Measurements from ENCODE around the gene DUSP9. TPM values are rescaled to one million over a fixed set of nuclear protein-coding genes. Genes with fewer than 3 reads are reported as not detected.

DUSP9 gene
- total RNA-seq, 1 experiment from 2014 or later: 2.4 TPM

DNA sequence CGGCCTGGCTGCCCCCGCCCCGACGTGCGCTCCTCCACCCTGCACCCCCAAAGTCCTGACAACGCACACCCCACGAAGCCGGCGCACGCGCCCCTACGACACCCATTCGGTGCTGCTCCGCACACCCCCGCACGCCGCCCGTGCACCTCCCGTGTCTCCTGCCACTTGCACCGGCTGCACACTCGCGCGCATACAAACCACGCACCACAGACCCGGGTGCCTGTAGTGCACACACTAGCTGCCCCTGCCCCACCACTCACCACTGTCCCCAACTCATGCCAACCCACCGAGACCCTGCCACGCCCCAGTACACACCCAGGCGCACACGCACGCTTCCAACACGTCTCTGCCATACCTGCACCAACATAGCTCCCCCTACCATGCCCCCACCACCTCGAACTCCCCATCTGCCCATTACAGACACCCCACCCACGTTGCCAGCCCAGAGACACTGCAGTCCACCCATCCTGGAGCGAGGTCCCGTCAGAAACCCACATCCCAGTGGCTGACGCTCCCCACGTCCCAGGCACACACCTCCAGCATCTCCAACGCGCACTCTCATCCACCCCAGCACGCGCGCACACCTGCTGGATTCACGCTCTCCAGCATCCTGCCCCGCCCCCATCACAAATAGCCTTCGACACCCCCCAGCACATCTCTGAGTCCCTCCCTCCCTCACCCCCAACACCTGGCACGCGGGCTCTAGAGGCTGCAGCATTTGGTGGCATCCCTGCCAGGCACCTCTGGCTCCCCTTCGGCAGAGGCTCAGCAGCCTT, 4.2 kb upstream of the DUSP9 start:
- TF ChIP-seq, protein P1, sequence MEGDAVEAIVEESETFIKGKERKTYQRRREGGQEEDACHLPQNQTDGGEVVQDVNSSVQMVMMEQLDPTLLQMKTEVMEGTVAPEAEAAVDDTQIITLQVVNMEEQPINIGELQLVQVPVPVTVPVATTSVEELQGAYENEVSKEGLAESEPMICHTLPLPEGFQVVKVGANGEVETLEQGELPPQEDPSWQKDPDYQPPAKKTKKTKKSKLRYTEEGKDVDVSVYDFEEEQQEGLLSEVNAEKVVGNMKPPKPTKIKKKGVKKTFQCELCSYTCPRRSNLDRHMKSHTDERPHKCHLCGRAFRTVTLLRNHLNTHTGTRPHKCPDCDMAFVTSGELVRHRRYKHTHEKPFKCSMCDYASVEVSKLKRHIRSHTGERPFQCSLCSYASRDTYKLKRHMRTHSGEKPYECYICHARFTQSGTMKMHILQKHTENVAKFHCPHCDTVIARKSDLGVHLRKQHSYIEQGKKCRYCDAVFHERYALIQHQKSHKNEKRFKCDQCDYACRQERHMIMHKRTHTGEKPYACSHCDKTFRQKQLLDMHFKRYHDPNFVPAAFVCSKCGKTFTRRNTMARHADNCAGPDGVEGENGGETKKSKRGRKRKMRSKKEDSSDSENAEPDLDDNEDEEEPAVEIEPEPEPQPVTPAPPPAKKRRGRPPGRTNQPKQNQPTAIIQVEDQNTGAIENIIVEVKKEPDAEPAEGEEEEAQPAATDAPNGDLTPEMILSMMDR (conservative IDR thresholded peaks at IDR 0.05): no peak
- peaks cover 8 to 12% of the 10 kb centered on the region in 2 experiments for H3K4me1 Mint-ChIP-seq
- Histone ChIP-seq H3K9me3 (ENCODE audit: control insufficient read depth, low read depth, low read length) (peaks cover 39% of the 10 kb centered on the region), H2BK5ac (ENCODE audit: insufficient read length, low read length) (no peak overlapping the region), H3K23ac (ENCODE audit: insufficient read length, low read depth, low read length) (no peak overlapping the region), H3K79me1 (ENCODE audit: insufficient read depth, low read depth, low read length, poor library complexity, severe bottlenecking) (no peaks in the 10 kb centered on the region), H4K5ac (ENCODE audit: insufficient read length, low read depth, low read length) (no peak overlapping the region), H2BK20ac (ENCODE audit: low read depth, low read length, poor library complexity, severe bottlenecking) (no peak overlapping the region), H3K27me3 (ENCODE audit: insufficient read depth, low read length) (peaks cover 48% of the 10 kb centered on the region), H3K4me2 (ENCODE audit: insufficient read depth, insufficient read length, low read length) (peak overlapping the region; percentile 53), H3K23me2 (ENCODE audit: insufficient read length, low read depth, low read length, poor library complexity, severe bottlenecking) (peaks cover 11% of the 10 kb centered on the region), H3K27ac (ENCODE audit: insufficient read length, low read depth, low read length) (no peak overlapping the region), H2AFZ (ENCODE audit: low read length) (no peak overlapping the region), H2BK15ac (ENCODE audit: low read depth, low read length) (no peak overlapping the region), H3K79me2 (ENCODE audit: insufficient read depth, low read length) (no peaks in the 10 kb centered on the region), H4K20me1 (ENCODE audit: control insufficient read depth, insufficient read depth, insufficient read length) (no peaks in the 10 kb centered on the region), H4K8ac (replicated peaks; ENCODE audit: insufficient read length, low read depth, low read length) (no peak overlapping the region), H3K14ac (ENCODE audit: insufficient read depth, low read length) (no peak overlapping the region), H3K18ac (ENCODE audit: insufficient read length, low read depth, low read length) (no peak overlapping the region), H3K4ac (ENCODE audit: low read depth, low read length) (no peak overlapping the region), H2AK5ac (ENCODE audit: insufficient read length, low read length) (no peak overlapping the region), H3K4me1 (ENCODE audit: insufficient read depth, low read length) (no peaks in the 10 kb centered on the region; the same call in 1 of the 2 replicates), H2BK120ac (ENCODE audit: low read depth, low read length, poor library complexity, severe bottlenecking) (no peak overlapping the region), H3T11ph (ENCODE audit: low read length) (no peak overlapping the region), H3K9ac (ENCODE audit: extremely low read depth, insufficient read length, low read length) (no peak overlapping the region), H3K56ac (ENCODE audit: insufficient read length, low read depth, low read length) (no peak overlapping the region), H4K91ac (ENCODE audit: insufficient read length, low read depth, low read length) (no peak overlapping the region), H2BK12ac (ENCODE audit: insufficient read length, low read depth, low read length) (no peak overlapping the region)
- peaks cover 42 to 68% of the 10 kb centered on the region in 2 experiments for H3K9me3 Mint-ChIP-seq
- H3K27me3 Mint-ChIP-seq (ENCODE audit: low read depth): peaks cover 76% of the 10 kb centered on the region
- no CpG with 5 or more reads among the region's 48 CpGs for WGBS (ENCODE audit: extremely low coverage, insufficient read length, low lambda C conversion rate)
- H3K27ac Mint-ChIP-seq: peak overlapping the region in 1 of 3 experiments; percentile 52; a peak in 1 of 7 replicates
- peak; percentile 20 for DNase-seq
- peaks cover 0 to 7% (median 2%) of the 10 kb centered on the region in 3 experiments; a peak in 3 of 7 replicates for H3K36me3 Mint-ChIP-seq (ENCODE audit: insufficient read depth in 1 of 3, low read depth in 3 of 3)
- H3K4me3 Mint-ChIP-seq: peak overlapping the region; percentile 48 to 79
